Measurements from ENCODE around the gene ASB11.

DNA sequence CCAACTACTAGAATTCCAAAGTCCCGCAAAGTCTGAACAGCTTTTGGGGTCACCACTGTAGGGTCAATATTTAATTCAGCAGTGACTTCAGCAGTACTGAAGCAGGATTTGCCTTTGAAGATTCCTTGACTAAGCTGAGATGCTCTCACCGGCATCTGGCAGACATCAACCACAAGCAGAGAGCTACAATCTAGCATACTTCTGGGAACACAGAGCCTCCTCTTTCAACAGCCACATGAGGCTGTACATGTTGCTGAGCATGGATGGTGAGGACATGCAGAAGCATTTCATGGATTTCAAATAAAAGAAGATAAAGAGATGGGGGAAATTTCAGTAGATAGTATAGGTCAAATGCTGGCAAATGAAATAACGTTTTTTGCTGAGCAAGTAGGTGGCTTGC, 6.6 kb upstream of the ASB11 start:
- TF ChIP-seq CTCF (IDR thresholded peaks at IDR 0.05) (no peak), POLR2A (IDR thresholded peaks at IDR 0.05) (no peak)
